GM21737 (cell line): ENCODE results near the gene BIVM.

Source experiments
- ATAC-seq: cut with Tn5 transposase; IDR thresholded peaks from one replicate; pipeline ENCODE4 v1.9.1; 2021; ENCODE audit warnings: mild to moderate bottlenecking, moderate library complexity; ENCODE audit not compliant: unreplicated experiment

Gene BIVM

GRCh38 chr13:102784483-102784882 is 14.4 kb upstream of the BIVM start:
- no peak for ATAC-seq

- ATAC-seq = no peak
Observed at GRCh38 chr13:102788683-102789082, 10.2 kb upstream of the BIVM start.

GRCh38 chr13:102792396-102792795 is 6.5 kb upstream of the BIVM start:
- ATAC-seq = no peak

- no peak for ATAC-seq
Observed at GRCh38 chr13:102793611-102794355, 5.1 kb upstream of the BIVM start.

GRCh38 chr13:102799426-102800144 is 666 bp downstream of the BIVM start:
- no peak for ATAC-seq

GRCh38 chr13:102800145-102801041 is 1.5 kb downstream of the BIVM start:
- peak; percentile 79 for ATAC-seq

- no peak for ATAC-seq
Observed at GRCh38 chr13:102805680-102806079, 6.8 kb downstream of the BIVM start.

- no peak for ATAC-seq
Observed at GRCh38 chr13:102807699-102808098, 8.8 kb downstream of the BIVM start.

GRCh38 chr13:102812611-102813287 is 13.8 kb downstream of the BIVM start:
- no peak for ATAC-seq

GRCh38 chr13:102814025-102814607 is 15.2 kb downstream of the BIVM start:
- no peak for ATAC-seq

- ATAC-seq = no peak
Observed at GRCh38 chr13:102814793-102815192, 15.9 kb downstream of the BIVM start.

GRCh38 chr13:102815788-102816187 is 16.9 kb downstream of the BIVM start:
- no peak for ATAC-seq

- ATAC-seq = no peak
Observed at GRCh38 chr13:102816708-102817107, 17.8 kb downstream of the BIVM start.

- ATAC-seq = no peak
Observed at GRCh38 chr13:102817241-102817640, 18.3 kb downstream of the BIVM start.

- ATAC-seq = no peak
Observed at GRCh38 chr13:102817907-102818306, 19.0 kb downstream of the BIVM start.

- no peak for ATAC-seq
Observed at GRCh38 chr13:102825400-102825799, 26.5 kb downstream of the BIVM start.

GRCh38 chr13:102825921-102826706 is 27.2 kb downstream of the BIVM start:
- ATAC-seq = no peak

- ATAC-seq = no peak
Observed at GRCh38 chr13:102830646-102831045, 31.7 kb downstream of the BIVM start.

- no peak for ATAC-seq
Observed at GRCh38 chr13:102836471-102836870, 37.6 kb downstream of the BIVM start.

- ATAC-seq = no peak
Observed at GRCh38 chr13:102838273-102838672, 39.4 kb downstream of the BIVM start.
